IMR-90 (cell line): ENCODE measurements around the gene TMEM63C. TPM values are rescaled to one million over a fixed set of nuclear protein-coding genes. Genes with fewer than 3 reads are reported as not detected.

Source experiments
- ATAC-seq: fragments of 200-7000 bp; cut with Tn5 transposase; 2 replicates; pipeline ENCODE4 v1.9.1; 2020; ENCODE audit warnings: low read depth, mild to moderate bottlenecking, moderate library complexity
- BruUV-seq: library from RNA; stranded (reverse); fragments of 400-500 nt; replicated peaks from 2 replicates; lab custom pipeline; 2021; lab: Mats Ljungman, UMichigan
- CTCF ChIA-PET: fragments of 300-600 bp; formaldehyde crosslinking; extraction: SDS; loops from one replicate; lab custom pipeline; 2021; ENCODE audit warnings: antibody characterized with exemption; lab: Yijun Ruan, JAX
- POLR2A ChIA-PET: fragments of 300-600 bp; sonication (Branson Sonifier 250); formaldehyde crosslinking; loops from one replicate; lab custom pipeline; 2022; ENCODE audit warnings: antibody characterized with exemption; ENCODE audit not compliant: unreplicated experiment; lab: Charles Lee
- DNase-seq: peaks from one replicate; pipeline ENCODE4 v3.0.0; 2013
- H2AFZ ChIP-seq: replicated peaks from 2 replicates; pipeline ENCODE3; 2013; ENCODE audit warnings: low read length, mild to moderate bottlenecking; ENCODE audit not compliant: poor library complexity
- H2AK5ac ChIP-seq: 2 replicates; pipeline ENCODE4 v1.6.1; 2013; ENCODE audit warnings: low read depth, low read length, inconsistent platforms
- H2AK9ac ChIP-seq: replicated peaks from 2 replicates; pipeline ENCODE3; 2013; ENCODE audit warnings: mild to moderate bottlenecking, low read depth, low read length, moderate library complexity; ENCODE audit not compliant: poor library complexity
- H2BK120ac ChIP-seq: 2 replicates; pipeline ENCODE4 v1.6.1; 2013; ENCODE audit warnings: low read depth, low read length, inconsistent platforms
- H2BK15ac ChIP-seq: 3 replicates; pipeline ENCODE4 v1.6.1; 2013; ENCODE audit warnings: low read depth, low read length, inconsistent platforms
- H2BK20ac ChIP-seq: 2 replicates; pipeline ENCODE4 v1.6.1; 2013; ENCODE audit warnings: low read depth, mild to moderate bottlenecking, inconsistent platforms, low read length, moderate library complexity
- H2BK5ac ChIP-seq: 2 replicates; pipeline ENCODE4 v1.6.1; 2013; ENCODE audit warnings: mild to moderate bottlenecking, low read depth, low read length, inconsistent platforms; ENCODE audit not compliant: poor library complexity, severe bottlenecking
- H3K14ac ChIP-seq: replicated peaks from 2 replicates; pipeline ENCODE4 v1.6.1; 2013; ENCODE audit warnings: low read depth, low read length, inconsistent platforms
- H3K18ac ChIP-seq: 2 replicates; pipeline ENCODE4 v1.6.1; 2013; ENCODE audit warnings: low read depth, low read length, control low read depth
- H3K23ac ChIP-seq: 2 replicates; pipeline ENCODE4 v1.6.1; 2013; ENCODE audit warnings: low read depth, low read length, inconsistent platforms
- H3K27ac ChIP-seq: 2 replicates; pipeline ENCODE4 v1.5.1; 2013; ENCODE audit warnings: mild to moderate bottlenecking, control low read depth, low read length; ENCODE audit not compliant: insufficient read depth
- H3K27me3 ChIP-seq: 2 replicates; pipeline ENCODE4 v1.6.1; 2013; ENCODE audit warnings: low read length; ENCODE audit not compliant: control insufficient read depth, insufficient read depth
- H3K36me3 ChIP-seq: 2 replicates; pipeline ENCODE4 v1.6.1; 2013; ENCODE audit warnings: low read length, mixed read lengths; ENCODE audit not compliant: control insufficient read depth, insufficient read depth
- H3K4ac ChIP-seq: 2 replicates; pipeline ENCODE4 v1.6.1; 2013; ENCODE audit warnings: low read depth, low read length, inconsistent platforms
- H3K4me1 ChIP-seq: 2 replicates; pipeline ENCODE4 v1.6.1; 2013; ENCODE audit warnings: low read length, mixed read lengths; ENCODE audit not compliant: control insufficient read depth, insufficient read depth
- H3K4me2 ChIP-seq: 2 replicates; pipeline ENCODE4 v1.6.1; 2013; ENCODE audit warnings: low read depth, mild to moderate bottlenecking, control low read depth, low read length, moderate library complexity
- H3K4me3 ChIP-seq: 2 replicates; pipeline ENCODE4 v1.5.1; 2013; ENCODE audit warnings: low read depth, mild to moderate bottlenecking, control low read depth, low read length, moderate library complexity; ENCODE audit not compliant: insufficient read depth
- H3K56ac ChIP-seq: 2 replicates; pipeline ENCODE4 v1.6.1; 2013; ENCODE audit warnings: low read length, inconsistent platforms; ENCODE audit not compliant: insufficient read depth; ENCODE audit errors: extremely low read depth
- H3K79me1 ChIP-seq, 2 experiments: 2 replicates each; pipeline ENCODE4 v1.6.1; 2013; ENCODE audit warnings: low read length in 2 of 2, inconsistent platforms in 1 of 2, low read depth in 1 of 2
- H3K9ac ChIP-seq: 2 replicates; pipeline ENCODE4 v1.6.1; 2013; ENCODE audit warnings: low read depth, low read length, control low read depth
- H3K9me1 ChIP-seq: 2 replicates; pipeline ENCODE4 v1.6.1; 2013; ENCODE audit warnings: low read length, inconsistent platforms; ENCODE audit not compliant: insufficient read depth
- H3K9me3 ChIP-seq: 2 replicates; pipeline ENCODE4 v1.6.1; 2013; ENCODE audit warnings: low read length; ENCODE audit not compliant: control insufficient read depth, insufficient read depth
- H4K20me1 ChIP-seq: 2 replicates; pipeline ENCODE4 v1.6.1; 2013; ENCODE audit warnings: low read length, inconsistent platforms; ENCODE audit not compliant: insufficient read depth
- H4K5ac ChIP-seq: 2 replicates; pipeline ENCODE4 v1.6.1; 2013; ENCODE audit warnings: mild to moderate bottlenecking, low read depth, low read length, control low read depth
- H4K8ac ChIP-seq, 2 experiments: 2 replicates each; pipeline ENCODE4 v1.6.1; 2013; ENCODE audit warnings: low read depth in 2 of 2, low read length in 2 of 2, control low read depth in 1 of 2, inconsistent platforms in 1 of 2
- H4K91ac ChIP-seq: 2 replicates; pipeline ENCODE4 v1.6.1; 2013; ENCODE audit warnings: low read depth, low read length, inconsistent platforms; ENCODE audit not compliant: insufficient read depth
- MXI1 ChIP-seq: IDR thresholded peaks from 2 replicates; pipeline ENCODE4 v1.6.1; 2012; ENCODE audit warnings: low read depth, mild to moderate bottlenecking, low read length, moderate library complexity, borderline replicate concordance
- NFE2L2 ChIP-seq: fragments of 150-350 bp; IDR thresholded peaks from 2 replicates; pipeline ENCODE4 v1.6.1; 2016; ENCODE audit warnings: low read depth, mild to moderate bottlenecking, low read length
- RAD21 ChIP-seq: IDR thresholded peaks from 2 replicates; pipeline ENCODE4 v1.6.1; 2012; ENCODE audit warnings: low read length, improper control_type of control experiment
- RCOR1 ChIP-seq: IDR thresholded peaks from 2 replicates; pipeline ENCODE4 v1.6.1; 2012; ENCODE audit warnings: mild to moderate bottlenecking, low read length, improper control_type of control experiment; ENCODE audit not compliant: insufficient replicate concordance
- WGBS, 2 experiments: methylation state at CpG; one replicate each; pipeline versions ENCODE4 v1.1.5 to v1.1.7; 2013; ENCODE audit warnings: missing lambda C conversion rate in 2 of 2; ENCODE audit not compliant: insufficient read length in 1 of 2; ENCODE audit errors: extremely low coverage in 2 of 2; 5-methylcytosine and 5-hydroxymethylcytosine counted together
- dilution Hi-C: fragments of 300-500 bp; cut with HindIII; formaldehyde crosslinking; loops from one replicate; pipeline ENCODE4 v1.14.3; 2018; ENCODE audit warnings: low sequenced_read_pairs; ENCODE audit not compliant: unreplicated experiment
- in situ Hi-C: fragments of 300-500 bp; cut with MboI; formaldehyde crosslinking; loops from 3 replicates; pipeline ENCODE4 v1.14.3; 2019; ENCODE audit warnings: low sequenced_read_pairs, inconsistent platforms, mixed read lengths
- intact Hi-C: fragments of 100-400 bp; cut with micrococcal nuclease; formaldehyde crosslinking; loops from 2 replicates; pipeline ENCODE4 v1.10.0; 2022
- polyA plus RNA-seq, 3 experiments: library from polyadenylated mRNA; depleted of rRNA; stranded (reverse); fragments of >200 nt; gene quantifications; 2 replicates each; pipeline ENCODE4 v1.2.3, GENCODE V29; 2012; ENCODE audit warnings: low replicate concordance in 1 of 3
- total RNA-seq: library from RNA; depleted of rRNA; stranded (reverse); fragments of >200 nt; gene quantifications from 2 replicates; pipeline ENCODE4 v1.2.3, GENCODE V29; 2012
- TF ChIP-seq, protein P1 (sequence below): fragments of 150-350 bp; IDR thresholded peaks from 2 replicates; pipeline ENCODE4 v1.6.1; 2017; ENCODE audit warnings: mild to moderate bottlenecking, antibody characterized with exemption, low read length, low read depth

TMEM63C gene
- total and polyA plus RNA-seq, 2 of the 4 experiments (the other 2 are of a cell fraction): under 0.01 TPM; not detected in 1

- no peaks in the 10 kb centered on the region for H3K36me3 ChIP-seq
- H2BK20ac ChIP-seq: no peak overlapping the region
- no peak overlapping the region for H4K91ac ChIP-seq
- no TSS peak for BruUV-seq
- ChIA-PET CTCF (no interaction called here), POLR2A (no interaction called here)
- no peak overlapping the region for H3K18ac ChIP-seq
- H3K14ac ChIP-seq: no peak overlapping the region
- H2BK120ac ChIP-seq: no peak overlapping the region
- H2AK9ac ChIP-seq: no peak overlapping the region
- WGBS, 2 experiments: 4% methylated on average over 4 of the region's 10 CpGs; no CpG with 5 or more reads in 1 of the 2 experiments
- no peak overlapping the region for H3K4me3 ChIP-seq
- peak overlapping the region; percentile 29 for H2AFZ ChIP-seq
- no peak overlapping the region for H2AK5ac ChIP-seq
- H3K9me1 ChIP-seq: no peaks in the 10 kb centered on the region
- dilution Hi-C loops (no loop called here), intact Hi-C loops (no loop called here), in situ Hi-C loops (no loop called here)
- H2BK5ac ChIP-seq: no peak overlapping the region
- no peak overlapping the region for H3K23ac ChIP-seq
- no peaks in the 10 kb centered on the region for H4K20me1 ChIP-seq
- no peak overlapping the region for H3K4ac ChIP-seq
- TF ChIP-seq RCOR1 (peak; percentile 56), NFE2L2 (no peak), RAD21 (no peak), MXI1 (0 out of 2 replicates have a peak, but pooled peaks have one; percentile 26)
- TF ChIP-seq, protein P1, sequence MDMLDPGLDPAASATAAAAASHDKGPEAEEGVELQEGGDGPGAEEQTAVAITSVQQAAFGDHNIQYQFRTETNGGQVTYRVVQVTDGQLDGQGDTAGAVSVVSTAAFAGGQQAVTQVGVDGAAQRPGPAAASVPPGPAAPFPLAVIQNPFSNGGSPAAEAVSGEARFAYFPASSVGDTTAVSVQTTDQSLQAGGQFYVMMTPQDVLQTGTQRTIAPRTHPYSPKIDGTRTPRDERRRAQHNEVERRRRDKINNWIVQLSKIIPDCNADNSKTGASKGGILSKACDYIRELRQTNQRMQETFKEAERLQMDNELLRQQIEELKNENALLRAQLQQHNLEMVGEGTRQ: no peak
- no peaks in the 10 kb centered on the region for H3K4me1 ChIP-seq
- no peaks in the 10 kb centered on the region for H3K79me1 ChIP-seq
- H3K56ac ChIP-seq: no peak overlapping the region
- no peak overlapping the region for H3K4me2 ChIP-seq
- H3K27ac ChIP-seq: no peak overlapping the region
- peaks cover 4% of the 10 kb centered on the region; the same call in 1 of the 2 replicates for H3K27me3 ChIP-seq
- H4K5ac ChIP-seq: no peak overlapping the region
- DNase-seq (peak; percentile 53), ATAC-seq (peak; percentile 98)
- no peak overlapping the region for H2BK15ac ChIP-seq
- no peak overlapping the region for H4K8ac ChIP-seq
- no peak overlapping the region for H3K9ac ChIP-seq
- no peaks in the 10 kb centered on the region for H3K9me3 ChIP-seq
Measured at GRCh38 chr14:77208291-77208978, 26.8 kb downstream of the TMEM63C start.
